ENCODE measurements around the gene LIN9.

GRCh38 chr1:226187019-226187322, 122.0 kb downstream of the LIN9 start:
- no peak for TF ChIP-seq POLR2A (IDR thresholded peaks at IDR 0.05)
- TF ChIP-seq CTCF (IDR thresholded peaks at IDR 0.05 in 4 of 5, conservative IDR thresholded peaks at IDR 0.05 in 1 of 5), result no peak
